Type B pancreatic cell (in vitro differentiated cells): ENCODE measurements around the gene TRIM3. TPM values are rescaled to one million over a fixed set of nuclear protein-coding genes. Genes with fewer than 3 reads are reported as not detected.
A peak's percentile ranks its signal among the peaks of the same experiment; 100 is the strongest.

Experiments
- DNase-seq: peaks from one replicate; pipeline ENCODE4 v3.0.0; 2021; ENCODE audit warnings: mixed read lengths; ENCODE audit not compliant: unreplicated experiment; ENCODE audit errors: extremely low spot score
- H3K27ac Mint-ChIP-seq: 2 replicates; pipeline ENCODE4 v1.8.0; 2021; ENCODE audit warnings: mild to moderate bottlenecking, mixed read lengths
- H3K27me3 Mint-ChIP-seq: 2 replicates; pipeline ENCODE4 v1.8.0; 2021; ENCODE audit warnings: mixed read lengths
- H3K36me3 Mint-ChIP-seq: 2 replicates; pipeline ENCODE4 v1.8.0; 2021; ENCODE audit warnings: mixed read lengths
- H3K4me1 Mint-ChIP-seq: one replicate; pipeline ENCODE4 v1.8.0; 2021; ENCODE audit warnings: mixed read lengths; ENCODE audit not compliant: unreplicated experiment
- H3K4me3 Mint-ChIP-seq: 2 replicates; pipeline ENCODE4 v1.8.0; 2021; ENCODE audit warnings: mild to moderate bottlenecking, mixed read lengths
- H3K9me3 Mint-ChIP-seq: 2 replicates; pipeline ENCODE4 v1.8.0; 2021; ENCODE audit warnings: mixed read lengths
- total RNA-seq: library from RNA; stranded (reverse); gene quantifications from 2 replicates; pipeline ENCODE4 v1.2.1, GENCODE V29; 2021; ENCODE audit warnings: low replicate concordance
- TF ChIP-seq, protein P1 (sequence below): fragments of 200-600 bp; sonication (generic); conservative IDR thresholded peaks from 2 replicates; pipeline ENCODE4 v1.5.0; 2021; ENCODE audit warnings: antibody characterized with exemption, mild to moderate bottlenecking

The TRIM3 gene
- total RNA-seq, 1 donor from 2014 or later = 22.9 TPM

DNA sequence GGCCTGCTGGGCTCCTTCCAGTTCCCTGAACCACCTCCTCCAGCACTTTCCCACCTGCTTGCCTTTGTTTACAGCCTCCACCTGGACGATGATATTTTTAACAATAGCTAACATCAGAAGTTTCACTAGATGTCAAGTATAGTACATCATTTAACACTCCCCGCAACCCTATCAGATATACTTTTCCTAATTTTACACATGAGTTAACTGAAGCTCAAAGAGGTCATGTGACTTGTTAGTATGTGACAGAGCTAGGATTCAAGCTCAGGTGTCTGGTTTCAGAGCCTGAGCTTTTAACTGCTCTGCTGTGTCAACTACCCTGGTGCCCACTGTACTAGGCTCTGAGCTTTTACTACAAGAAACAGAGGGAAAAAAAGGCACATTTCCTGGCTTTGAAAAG is 18.7 kb downstream of the TRIM3 start:
- Mint-ChIP-seq H3K27ac (peak overlapping the region; percentile 10), H3K9me3 (no peaks in the 10 kb centered on the region), H3K4me1 (no peaks in the 10 kb centered on the region), H3K27me3 (no peaks in the 10 kb centered on the region), H3K36me3 (peaks cover 10% of the 10 kb centered on the region), H3K4me3 (no peak overlapping the region)
- TF ChIP-seq, protein P1, sequence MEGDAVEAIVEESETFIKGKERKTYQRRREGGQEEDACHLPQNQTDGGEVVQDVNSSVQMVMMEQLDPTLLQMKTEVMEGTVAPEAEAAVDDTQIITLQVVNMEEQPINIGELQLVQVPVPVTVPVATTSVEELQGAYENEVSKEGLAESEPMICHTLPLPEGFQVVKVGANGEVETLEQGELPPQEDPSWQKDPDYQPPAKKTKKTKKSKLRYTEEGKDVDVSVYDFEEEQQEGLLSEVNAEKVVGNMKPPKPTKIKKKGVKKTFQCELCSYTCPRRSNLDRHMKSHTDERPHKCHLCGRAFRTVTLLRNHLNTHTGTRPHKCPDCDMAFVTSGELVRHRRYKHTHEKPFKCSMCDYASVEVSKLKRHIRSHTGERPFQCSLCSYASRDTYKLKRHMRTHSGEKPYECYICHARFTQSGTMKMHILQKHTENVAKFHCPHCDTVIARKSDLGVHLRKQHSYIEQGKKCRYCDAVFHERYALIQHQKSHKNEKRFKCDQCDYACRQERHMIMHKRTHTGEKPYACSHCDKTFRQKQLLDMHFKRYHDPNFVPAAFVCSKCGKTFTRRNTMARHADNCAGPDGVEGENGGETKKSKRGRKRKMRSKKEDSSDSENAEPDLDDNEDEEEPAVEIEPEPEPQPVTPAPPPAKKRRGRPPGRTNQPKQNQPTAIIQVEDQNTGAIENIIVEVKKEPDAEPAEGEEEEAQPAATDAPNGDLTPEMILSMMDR = no peak
- no peak for DNase-seq

DNA sequence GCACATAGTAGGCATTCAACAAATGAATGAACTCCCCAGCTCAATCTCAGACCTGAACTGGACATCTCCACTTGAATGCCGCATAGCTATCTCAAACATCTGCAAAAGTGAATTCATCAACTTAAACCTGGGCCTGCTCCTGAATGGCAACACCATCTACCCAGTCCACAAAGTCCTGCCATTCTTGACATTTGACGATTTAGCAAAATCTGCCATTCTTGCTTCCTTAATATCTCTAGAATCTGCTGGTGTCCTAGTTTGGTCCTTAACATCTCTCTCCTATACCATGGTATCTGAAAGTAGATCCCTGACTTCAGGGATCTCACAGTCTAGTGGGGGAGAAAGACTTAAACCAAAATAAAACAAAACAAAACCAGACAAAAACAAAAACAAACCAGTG is 20.6 kb downstream of the TRIM3 start:
- H3K4me3 Mint-ChIP-seq = no peak overlapping the region

DNA sequence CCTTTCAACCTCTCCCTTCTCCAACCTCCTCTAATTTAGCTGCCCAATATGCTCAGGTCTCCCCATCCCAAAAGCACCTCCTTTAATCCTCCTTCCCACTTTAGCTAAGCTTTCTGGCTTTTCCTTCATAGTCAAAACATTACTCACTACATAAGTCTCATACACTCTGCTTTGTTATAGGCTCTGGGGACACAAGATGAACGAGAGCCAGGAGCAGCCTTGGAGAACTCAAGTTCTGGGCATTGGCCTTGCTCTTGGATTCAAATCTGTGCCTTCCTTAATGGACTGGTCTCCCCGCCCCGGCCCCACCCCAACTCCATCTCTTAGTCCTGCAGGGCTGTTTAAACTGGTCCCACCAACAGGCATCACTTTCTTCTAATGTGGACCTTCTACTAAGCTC is 21.5 kb downstream of the TRIM3 start:
- H3K36me3 Mint-ChIP-seq = peaks cover 5% of the 10 kb centered on the region
- no peaks in the 10 kb centered on the region for H3K27me3 Mint-ChIP-seq
- no peaks in the 10 kb centered on the region for H3K9me3 Mint-ChIP-seq
- TF ChIP-seq, protein P1 = no peak
- H3K4me1 Mint-ChIP-seq = no peaks in the 10 kb centered on the region
- no peak overlapping the region for H3K4me3 Mint-ChIP-seq
- H3K27ac Mint-ChIP-seq = no peak overlapping the region
- DNase-seq = no peak

More for the DNA sequence above, 20.6 kb downstream of the TRIM3 start:
- H3K36me3 Mint-ChIP-seq = peaks cover 6% of the 10 kb centered on the region
- no peaks in the 10 kb centered on the region for H3K9me3 Mint-ChIP-seq
- H3K27me3 Mint-ChIP-seq = no peaks in the 10 kb centered on the region
- no peak for DNase-seq
- H3K4me1 Mint-ChIP-seq = no peaks in the 10 kb centered on the region
- TF ChIP-seq, protein P1 = no peak
- no peak overlapping the region for H3K27ac Mint-ChIP-seq

DNA sequence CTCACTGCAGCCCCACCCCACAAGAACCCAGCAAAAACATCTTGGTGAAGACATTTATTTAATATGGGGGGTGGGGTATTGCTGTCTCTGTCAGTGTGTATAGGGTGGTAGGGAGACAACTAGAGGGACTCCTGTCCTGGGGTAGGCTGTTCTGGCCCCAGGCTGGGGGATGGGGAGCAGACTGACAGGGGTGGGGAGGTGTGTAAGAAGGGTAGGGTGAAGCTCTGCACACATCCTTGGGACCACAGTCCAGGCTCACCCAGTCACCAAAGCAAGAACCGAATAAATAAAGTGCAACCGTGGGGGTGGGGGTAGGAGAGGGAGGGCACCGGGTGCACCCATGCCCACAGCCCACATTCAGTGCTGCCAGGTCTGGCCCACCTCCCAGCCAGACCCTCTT is 25.2 kb downstream of the TRIM3 start:
- H3K27me3 Mint-ChIP-seq = no peaks in the 10 kb centered on the region
- TF ChIP-seq, protein P1 = no peak
- no peaks in the 10 kb centered on the region for H3K36me3 Mint-ChIP-seq
- H3K9me3 Mint-ChIP-seq = no peaks in the 10 kb centered on the region
- H3K4me3 Mint-ChIP-seq = no peak overlapping the region
- H3K27ac Mint-ChIP-seq = no peak overlapping the region
- no peaks in the 10 kb centered on the region for H3K4me1 Mint-ChIP-seq
- no peak for DNase-seq

DNA sequence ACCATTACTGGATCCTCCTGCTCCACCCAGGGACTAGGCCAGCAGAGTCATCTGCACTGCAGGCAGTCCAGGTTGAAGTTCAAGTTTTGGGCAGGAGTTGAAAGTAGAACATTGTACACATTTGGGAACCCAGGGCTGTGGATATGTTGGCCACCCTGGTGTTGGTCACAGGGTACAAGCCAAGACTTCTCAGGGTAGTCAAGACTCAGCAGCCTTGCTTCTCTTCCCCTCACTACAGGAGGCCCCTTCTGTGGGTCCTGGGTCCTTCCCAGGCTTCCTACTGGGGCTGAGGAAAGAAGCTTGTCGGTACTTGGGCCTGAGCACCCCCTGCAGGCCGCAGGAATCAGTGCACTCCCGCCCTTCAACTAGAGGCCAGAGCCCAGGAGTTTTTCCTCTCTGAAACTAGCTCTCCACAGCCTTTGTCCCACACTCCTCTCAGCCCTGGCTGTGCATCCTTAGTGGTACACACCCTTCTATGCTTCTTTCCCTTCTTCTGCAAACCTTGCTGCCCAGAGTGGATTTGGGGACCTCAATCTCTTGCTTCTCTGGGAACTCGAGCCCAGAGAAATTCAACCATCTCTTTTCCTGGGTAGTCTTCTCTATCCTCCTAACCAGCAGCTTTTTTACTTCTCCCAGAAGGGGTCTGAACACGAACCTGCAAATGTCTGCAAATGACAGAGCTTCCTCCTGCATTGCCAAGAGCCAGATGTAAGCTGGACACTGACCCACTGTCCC is 30.3 kb downstream of the TRIM3 start:
- Mint-ChIP-seq H3K27ac (no peak overlapping the region), H3K27me3 (no peaks in the 10 kb centered on the region), H3K36me3 (no peaks in the 10 kb centered on the region), H3K9me3 (no peaks in the 10 kb centered on the region), H3K4me3 (no peak overlapping the region), H3K4me1 (no peaks in the 10 kb centered on the region)
- DNase-seq = no peak
- TF ChIP-seq, protein P1 = peak; percentile 82
